Karpas-422 (cell line): Measurements from ENCODE around the gene PRKCE. TPM values are rescaled to one million over a fixed set of nuclear protein-coding genes. Genes with fewer than 3 reads are reported as not detected.
A peak's percentile ranks its signal among the peaks of the same experiment; 100 is the strongest.

ENCODE experiments used
- DNase-seq: peaks from one replicate; pipeline ENCODE4 v3.0.0-alpha.2; 2015
- H2AFZ ChIP-seq: fragments of 200-600 bp; sonication (generic); 2 replicates; pipeline ENCODE4 v1.6.1; 2014; ENCODE audit warnings: antibody characterized with exemption, low read length, mixed read lengths
- H3K27ac ChIP-seq: fragments of 200-600 bp; sonication (generic); 2 replicates; pipeline ENCODE4 v1.5.1; 2014; ENCODE audit warnings: mild to moderate bottlenecking, low read length, moderate library complexity
- H3K27me3 ChIP-seq: fragments of 200-600 bp; sonication (generic); 2 replicates; pipeline ENCODE4 v1.6.1; 2014; ENCODE audit warnings: low read length, mixed read lengths
- H3K36me3 ChIP-seq: fragments of 200-600 bp; sonication (generic); 2 replicates; pipeline ENCODE4 v1.6.1; 2014; ENCODE audit warnings: low read length, mixed read lengths; ENCODE audit not compliant: insufficient read depth
- H3K4me1 ChIP-seq: fragments of 200-600 bp; sonication (generic); 2 replicates; pipeline ENCODE4 v1.6.1; 2014; ENCODE audit warnings: mild to moderate bottlenecking, low read length, mixed read lengths
- H3K4me2 ChIP-seq: fragments of 200-600 bp; sonication (generic); 2 replicates; pipeline ENCODE4 v1.6.1; 2014; ENCODE audit warnings: low read length, low read depth, mild to moderate bottlenecking; ENCODE audit not compliant: poor library complexity, severe bottlenecking
- H3K4me3 ChIP-seq: fragments of 200-600 bp; sonication (generic); 2 replicates; pipeline ENCODE4 v1.5.1; 2014; ENCODE audit warnings: mild to moderate bottlenecking, antibody characterized with exemption, low read length, mixed read lengths
- H3K79me2 ChIP-seq: fragments of 200-600 bp; sonication (generic); 2 replicates; pipeline ENCODE4 v1.6.1; 2014; ENCODE audit warnings: mild to moderate bottlenecking, low read length, mixed read lengths
- H3K9ac ChIP-seq: fragments of 200-600 bp; sonication (generic); 2 replicates; pipeline ENCODE4 v1.6.0; 2014; ENCODE audit warnings: low read length
- H3K9me2 ChIP-seq: fragments of 200-600 bp; sonication (generic), shearing (Covaris generic); replicated peaks from 2 replicates; pipeline ENCODE4 v1.6.0; 2014; ENCODE audit warnings: mild to moderate bottlenecking, low read length, moderate library complexity; ENCODE audit not compliant: insufficient read depth
- H3K9me3 ChIP-seq: fragments of 300-700, 200-600 bp; sonication (generic); 2 replicates; pipeline ENCODE4 v1.6.1; 2014; ENCODE audit warnings: low read length, mixed read lengths
- H4K20me1 ChIP-seq: fragments of 200-600 bp; sonication (generic); 2 replicates; pipeline ENCODE4 v1.6.1; 2014; ENCODE audit warnings: mild to moderate bottlenecking, antibody characterized with exemption, low read length, low read depth; ENCODE audit not compliant: insufficient read depth
- total RNA-seq: library from RNA; depleted of rRNA; stranded (reverse); fragments of >200 nt; shearing (Covaris generic); gene quantifications from 2 replicates; pipeline ENCODE4 v1.2.3, GENCODE V29; 2014; ENCODE audit warnings: low replicate concordance

The PRKCE gene
- total RNA-seq, 1 experiment from 2014 or later = 61.8 TPM

DNA sequence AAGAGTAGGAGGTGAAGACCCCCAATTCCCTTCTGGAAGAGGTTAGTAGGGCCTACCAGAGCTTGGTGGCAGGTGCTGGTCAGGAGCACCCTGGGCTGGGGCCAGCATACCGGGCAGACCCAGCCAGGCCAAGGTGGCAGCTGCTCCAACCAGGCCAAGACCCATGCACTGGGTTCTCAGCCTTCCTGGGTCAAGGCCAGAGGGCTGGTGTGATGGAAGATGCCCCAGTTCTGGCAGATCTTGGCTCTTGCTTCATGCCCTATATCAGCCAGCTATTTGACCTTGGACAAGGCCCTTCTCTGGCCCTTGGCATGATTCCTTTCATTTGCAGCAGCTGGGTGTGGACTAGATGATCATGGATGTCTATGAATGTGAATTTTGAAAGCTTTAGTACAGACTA lies 57.7 kb downstream of the PRKCE start:
- DNase-seq = no peak
- Histone ChIP-seq H3K4me3 (no peak overlapping the region), H3K27me3 (no peaks in the 10 kb centered on the region), H3K27ac (no peak overlapping the region), H3K9ac (no peak overlapping the region), H4K20me1 (no peaks in the 10 kb centered on the region; the same call in 1 of the 2 replicates), H3K9me2 (no peaks in the 10 kb centered on the region), H3K9me3 (no peaks in the 10 kb centered on the region), H3K36me3 (peaks cover 59% of the 10 kb centered on the region), H3K4me1 (peaks cover 51% of the 10 kb centered on the region), H3K4me2 (no peak overlapping the region), H3K79me2 (peaks cover 97% of the 10 kb centered on the region), H2AFZ (no peak overlapping the region)

DNA sequence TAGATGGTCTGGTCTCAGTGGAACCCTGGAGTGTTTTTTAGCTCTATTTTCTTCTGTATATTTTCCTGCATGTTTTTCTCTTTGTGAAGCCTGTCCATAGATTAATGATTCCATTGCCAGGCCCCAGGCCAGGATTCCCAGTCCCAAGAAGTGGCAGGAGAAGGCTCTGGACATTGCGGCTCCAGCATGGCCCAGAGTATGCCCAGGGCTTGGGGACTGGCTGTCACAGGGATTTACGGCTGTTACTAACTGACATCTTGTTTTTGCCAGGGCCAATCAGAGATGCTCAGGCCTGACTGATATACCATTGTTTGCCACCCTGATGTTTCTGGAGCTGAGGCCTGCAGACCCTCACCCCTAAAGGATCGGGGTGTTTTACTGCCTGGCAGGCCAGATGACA lies 59.0 kb downstream of the PRKCE start:
- peaks cover 41% of the 10 kb centered on the region for H3K4me1 ChIP-seq
- no peaks in the 10 kb centered on the region for H3K27me3 ChIP-seq
- no peak overlapping the region for H3K27ac ChIP-seq
- peaks cover 66% of the 10 kb centered on the region for H3K36me3 ChIP-seq
- no peaks in the 10 kb centered on the region; the same call in 1 of the 2 replicates for H4K20me1 ChIP-seq
- no peaks in the 10 kb centered on the region for H3K9me3 ChIP-seq
- no peak overlapping the region for H2AFZ ChIP-seq
- H3K9ac ChIP-seq = no peak overlapping the region
- H3K9me2 ChIP-seq = no peaks in the 10 kb centered on the region
- DNase-seq = no peak
- H3K79me2 ChIP-seq = peaks cover 97% of the 10 kb centered on the region
- H3K4me2 ChIP-seq = no peak overlapping the region
- no peak overlapping the region for H3K4me3 ChIP-seq

DNA sequence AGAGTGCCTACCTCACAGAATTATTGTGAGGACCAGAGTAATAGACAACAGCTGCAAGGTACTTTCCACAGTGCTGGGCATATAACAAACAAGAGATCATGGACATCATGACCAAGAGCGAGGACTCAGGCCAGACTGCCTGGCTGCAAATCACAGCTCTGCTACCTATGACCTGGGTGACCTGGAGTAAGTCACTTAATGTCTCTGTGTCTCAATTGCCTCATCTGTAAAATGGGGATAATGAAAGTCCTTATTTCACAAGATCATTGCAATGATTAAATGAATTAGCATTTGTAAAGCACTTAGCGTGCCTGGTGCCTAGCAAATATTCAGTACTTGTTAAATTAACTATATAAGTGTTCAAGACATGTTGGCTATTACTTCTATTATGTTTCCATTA lies 59.7 kb downstream of the PRKCE start:
- Histone ChIP-seq H3K9me3 (no peaks in the 10 kb centered on the region), H3K27me3 (no peaks in the 10 kb centered on the region), H3K36me3 (peaks cover 65% of the 10 kb centered on the region), H3K4me3 (no peak overlapping the region), H3K4me1 (peaks cover 42% of the 10 kb centered on the region), H4K20me1 (no peaks in the 10 kb centered on the region; the same call in 1 of the 2 replicates), H3K9ac (no peak overlapping the region), H3K9me2 (no peaks in the 10 kb centered on the region), H3K4me2 (no peak overlapping the region), H3K27ac (no peak overlapping the region), H2AFZ (no peak overlapping the region), H3K79me2 (peaks cover 97% of the 10 kb centered on the region)
- no peak for DNase-seq

GRCh38 chr2:45712570-45712969 lies 61.1 kb downstream of the PRKCE start:
- H3K36me3 ChIP-seq = peaks cover 52% of the 10 kb centered on the region
- H3K4me1 ChIP-seq = peaks cover 49% of the 10 kb centered on the region
- DNase-seq = no peak
- 0 out of 2 replicates have a peak overlapping the region, but pooled peaks have one; percentile 54 for H3K27ac ChIP-seq
- no peak overlapping the region for H3K9ac ChIP-seq
- no peaks in the 10 kb centered on the region; the same call in 1 of the 2 replicates for H4K20me1 ChIP-seq
- H2AFZ ChIP-seq = no peak overlapping the region
- H3K27me3 ChIP-seq = no peaks in the 10 kb centered on the region
- no peaks in the 10 kb centered on the region for H3K9me3 ChIP-seq
- peaks cover 97% of the 10 kb centered on the region for H3K79me2 ChIP-seq
- H3K4me2 ChIP-seq = no peak overlapping the region
- no peaks in the 10 kb centered on the region for H3K9me2 ChIP-seq
- H3K4me3 ChIP-seq = no peak overlapping the region

GRCh38 chr2:45713136-45713535 lies 61.7 kb downstream of the PRKCE start:
- H2AFZ ChIP-seq = no peak overlapping the region
- H3K4me3 ChIP-seq = no peak overlapping the region
- peak overlapping the region; percentile 54 for H3K27ac ChIP-seq
- H3K9ac ChIP-seq = no peak overlapping the region
- H3K27me3 ChIP-seq = no peaks in the 10 kb centered on the region
- no peak overlapping the region for H3K4me2 ChIP-seq
- H3K4me1 ChIP-seq = peaks cover 54% of the 10 kb centered on the region
- H3K79me2 ChIP-seq = peaks cover 97% of the 10 kb centered on the region
- peaks cover 48% of the 10 kb centered on the region for H3K36me3 ChIP-seq
- no peaks in the 10 kb centered on the region; the same call in 1 of the 2 replicates for H4K20me1 ChIP-seq
- H3K9me3 ChIP-seq = no peaks in the 10 kb centered on the region
- H3K9me2 ChIP-seq = no peaks in the 10 kb centered on the region
- no peak for DNase-seq

- no peaks in the 10 kb centered on the region for H3K27me3 ChIP-seq
- H3K27ac ChIP-seq = peak overlapping the region; percentile 54
- peaks cover 56% of the 10 kb centered on the region for H3K4me1 ChIP-seq
- no peaks in the 10 kb centered on the region for H3K9me2 ChIP-seq
- no peak overlapping the region for H3K4me3 ChIP-seq
- peaks cover 96% of the 10 kb centered on the region for H3K79me2 ChIP-seq
- DNase-seq = no peak
- H3K4me2 ChIP-seq = no peak overlapping the region
- no peaks in the 10 kb centered on the region; the same call in 1 of the 2 replicates for H4K20me1 ChIP-seq
- H3K36me3 ChIP-seq = peaks cover 48% of the 10 kb centered on the region
- no peaks in the 10 kb centered on the region for H3K9me3 ChIP-seq
- H2AFZ ChIP-seq = no peak overlapping the region
- H3K9ac ChIP-seq = no peak overlapping the region
Measured at GRCh38 chr2:45713591-45713990, 62.1 kb downstream of the PRKCE start.

DNA sequence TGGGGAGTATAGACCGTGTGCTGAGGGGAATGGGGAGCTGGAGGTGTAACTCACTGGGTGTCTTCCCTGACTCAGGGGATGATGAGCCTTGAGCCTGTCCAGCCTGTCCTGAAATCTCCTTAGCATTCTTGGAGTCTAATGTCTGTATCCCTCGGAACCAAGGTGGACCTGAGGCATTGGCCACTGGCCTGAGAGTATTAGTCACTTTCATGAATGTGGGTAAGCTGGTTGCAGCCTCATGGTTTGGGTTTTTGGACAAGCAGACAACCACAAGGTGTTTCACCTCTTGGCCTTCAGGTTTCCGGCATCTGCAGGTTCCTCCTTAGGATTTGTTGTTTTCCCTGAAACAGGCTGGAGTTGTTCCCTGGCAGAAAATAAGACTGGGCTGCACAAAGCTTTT lies 63.2 kb downstream of the PRKCE start:
- Histone ChIP-seq H3K27me3 (no peaks in the 10 kb centered on the region), H3K36me3 (peaks cover 48% of the 10 kb centered on the region), H3K4me3 (no peak overlapping the region), H3K9me3 (no peaks in the 10 kb centered on the region), H2AFZ (no peak overlapping the region), H3K27ac (peak overlapping the region; percentile 54), H3K79me2 (peaks cover 96% of the 10 kb centered on the region), H3K4me1 (peaks cover 66% of the 10 kb centered on the region), H3K4me2 (no peak overlapping the region), H3K9ac (no peak overlapping the region), H3K9me2 (no peaks in the 10 kb centered on the region), H4K20me1 (no peaks in the 10 kb centered on the region; the same call in 1 of the 2 replicates)
- no peak for DNase-seq

GRCh38 chr2:45715601-45716379 lies 64.3 kb downstream of the PRKCE start:
- no peaks in the 10 kb centered on the region; the same call in 1 of the 2 replicates for H4K20me1 ChIP-seq
- no peaks in the 10 kb centered on the region for H3K9me2 ChIP-seq
- no peak for DNase-seq
- peak overlapping the region; percentile 33 for H3K27ac ChIP-seq
- H3K79me2 ChIP-seq = peaks cover 95% of the 10 kb centered on the region
- no peak overlapping the region for H3K9ac ChIP-seq
- H3K4me2 ChIP-seq = no peak overlapping the region
- H3K27me3 ChIP-seq = no peaks in the 10 kb centered on the region
- no peak overlapping the region for H3K4me3 ChIP-seq
- peaks cover 43% of the 10 kb centered on the region for H3K36me3 ChIP-seq
- peaks cover 68% of the 10 kb centered on the region for H3K4me1 ChIP-seq
- no peaks in the 10 kb centered on the region for H3K9me3 ChIP-seq
- no peak overlapping the region for H2AFZ ChIP-seq
